ENCODE results near the gene ITGB1BP1. TPM values are rescaled to one million over a fixed set of nuclear protein-coding genes. Genes with fewer than 3 reads are reported as not detected.

Gene ITGB1BP1
- total and polyA plus RNA-seq, 10 of the 15 experiments (the other 5 are each of a cell fraction or from before 2014, with no cell fraction given) = 50.2 to 273 (median 97.2) TPM

DNA sequence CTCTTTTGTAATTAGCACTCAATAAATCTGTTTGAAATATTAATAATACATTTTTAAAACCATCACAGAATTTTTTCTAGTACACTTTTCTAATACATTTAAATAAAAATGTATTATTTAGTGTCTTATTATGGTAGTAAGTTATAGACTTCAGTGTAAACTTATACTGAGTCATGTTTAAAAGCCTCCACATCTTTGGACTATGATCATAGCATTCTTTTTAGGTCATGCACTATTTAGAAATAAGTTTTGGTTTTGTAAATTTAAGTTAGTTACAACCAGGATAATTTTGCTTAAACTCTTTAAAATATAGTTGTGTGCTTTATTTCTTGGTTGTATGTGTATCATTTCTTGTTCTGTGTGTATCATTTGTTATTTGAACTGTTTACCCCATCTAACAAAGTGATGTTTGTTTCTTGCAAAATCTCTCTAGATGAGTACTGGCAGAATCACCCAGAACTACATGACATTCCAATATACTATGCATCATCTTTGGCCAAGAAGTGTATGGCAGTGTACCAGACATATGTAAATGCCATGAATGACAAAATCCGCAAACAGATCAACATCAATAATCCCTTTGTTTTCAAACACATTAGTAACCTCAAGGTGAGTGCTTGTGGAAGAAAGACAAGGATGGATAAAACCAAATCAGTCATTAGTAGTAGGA, 16.9 kb upstream of the ITGB1BP1 start:
- no TSS peak for BruUV-seq (replicated peaks)
- Histone ChIP-seq H4K20me1 (ENCODE audit: control insufficient read depth, insufficient read depth) (no peaks in the 10 kb centered on the region), H3K27me3 (replicated peaks in 1 of 2; ENCODE audit: control insufficient read depth in 2 of 2, insufficient read depth in 2 of 2, low read length in 1 of 2) (no peaks in the 10 kb centered on the region), H3K9ac (ENCODE audit: control insufficient read depth, insufficient read depth, low read length) (no peak overlapping the region), H3K4me3 (no peak overlapping the region), H3K27ac (ENCODE audit: control insufficient read depth, insufficient read depth) (no peak overlapping the region), H3K79me2 (ENCODE audit: control insufficient read depth, insufficient read depth, low read length) (no peaks in the 10 kb centered on the region), H3K36me3 (ENCODE audit: control insufficient read depth in 2 of 2, insufficient read depth in 2 of 2, low read length in 1 of 2) (peaks cover 0 to 13% of the 10 kb centered on the region in 2 experiments; a peak in 3 of 4 replicates), H3K9me3 (replicated peaks; ENCODE audit: control insufficient read depth, insufficient read depth, low read length) (no peaks in the 10 kb centered on the region), H3K4me2 (ENCODE audit: control insufficient read depth, insufficient read depth) (no peak overlapping the region), H3K4me1 (ENCODE audit: control insufficient read depth, insufficient read depth, low read length) (no peaks in the 10 kb centered on the region), H2AFZ (ENCODE audit: control insufficient read depth, low read depth, low read length) (no peak overlapping the region)
- ChIA-PET RAD21 (ENCODE audit: unreplicated experiment) (no interaction called here), CTCF (no interaction called here), POLR2A (interaction anchor here (0.5 kb wide), 1 partner anchor 61 kb away, joined by 3 read pairs; no protein-coding TSS in a partner anchor), SMC1A (ENCODE audit: uncharacterized antibody, unreplicated experiment) (no interaction called here)
- DNase-seq (ENCODE audit: low read depth, low spot score) (no peak), FAIRE-seq (no peak), ATAC-seq (no peak)
- TF ChIP-seq HCFC1 (IDR thresholded peaks at IDR 0.05; ENCODE audit: low read length) (no peak), NFXL1 (IDR thresholded peaks at IDR 0.05; ENCODE audit: borderline replicate concordance) (no peak), STAT3 (IDR thresholded peaks at IDR 0.05; ENCODE audit: low read depth, low read length) (no peak), MYC (IDR thresholded peaks at IDR 0.05; ENCODE audit: insufficient read depth, insufficient read length, insufficient replicate concordance, low read length, severe bottlenecking) (no peak), GATAD2B (conservative IDR thresholded peaks at IDR 0.05; ENCODE audit: low read depth) (no peak), NRF1 (conservative IDR thresholded peaks at IDR 0.05; ENCODE audit: low read depth, low read length) (no peak), PML (IDR thresholded peaks at IDR 0.05; ENCODE audit: low read length) (no peak), CHD4 (IDR thresholded peaks at IDR 0.05) (no peak), HDAC2 (IDR thresholded peaks at IDR 0.05) (no peak), SKIL (IDR thresholded peaks at IDR 0.05; ENCODE audit: low read depth, poor library complexity, severe bottlenecking) (no peak), MAX (IDR thresholded peaks at IDR 0.05; ENCODE audit: low read depth, low read length) (no peak), CBX3 (IDR thresholded peaks at IDR 0.05; ENCODE audit: borderline replicate concordance, low read depth) (no peak), TARDBP (IDR thresholded peaks at IDR 0.05; ENCODE audit: borderline replicate concordance) (no peak), DPF2 (IDR thresholded peaks at IDR 0.05) (no peak), CEBPB (IDR thresholded peaks at IDR 0.05; ENCODE audit: borderline replicate concordance in 1 of 2, low read depth in 2 of 2, low read length in 2 of 2) (no peak)
- TF ChIP-seq, protein P1, sequence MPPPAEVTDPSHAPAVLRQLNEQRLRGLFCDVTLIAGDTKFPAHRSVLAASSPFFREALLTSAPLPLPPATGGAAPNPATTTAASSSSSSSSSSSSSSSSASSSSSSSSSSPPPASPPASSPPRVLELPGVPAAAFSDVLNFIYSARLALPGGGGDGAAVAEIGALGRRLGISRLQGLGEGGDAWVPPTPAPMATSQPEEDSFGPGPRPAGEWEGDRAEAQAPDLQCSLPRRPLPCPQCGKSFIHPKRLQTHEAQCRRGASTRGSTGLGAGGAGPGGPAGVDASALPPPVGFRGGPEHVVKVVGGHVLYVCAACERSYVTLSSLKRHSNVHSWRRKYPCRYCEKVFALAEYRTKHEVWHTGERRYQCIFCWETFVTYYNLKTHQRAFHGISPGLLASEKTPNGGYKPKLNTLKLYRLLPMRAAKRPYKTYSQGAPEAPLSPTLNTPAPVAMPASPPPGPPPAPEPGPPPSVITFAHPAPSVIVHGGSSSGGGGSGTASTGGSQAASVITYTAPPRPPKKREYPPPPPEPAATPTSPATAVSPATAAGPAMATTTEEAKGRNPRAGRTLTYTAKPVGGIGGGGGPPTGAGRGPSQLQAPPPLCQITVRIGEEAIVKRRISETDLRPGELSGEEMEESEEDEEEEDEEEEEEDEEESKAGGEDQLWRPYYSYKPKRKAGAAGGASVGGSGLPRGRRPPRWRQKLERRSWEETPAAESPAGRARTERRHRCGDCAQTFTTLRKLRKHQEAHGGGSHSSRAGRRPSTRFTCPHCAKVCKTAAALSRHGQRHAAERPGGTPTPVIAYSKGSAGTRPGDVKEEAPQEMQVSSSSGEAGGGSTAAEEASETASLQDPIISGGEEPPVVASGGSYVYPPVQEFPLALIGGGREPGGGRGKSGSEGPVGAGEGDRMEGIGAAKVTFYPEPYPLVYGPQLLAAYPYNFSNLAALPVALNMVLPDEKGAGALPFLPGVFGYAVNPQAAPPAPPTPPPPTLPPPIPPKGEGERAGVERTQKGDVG (CRISPR knock-in tag; IDR thresholded peaks at IDR 0.05) = no peak
- intact Hi-C loops (cut with micrococcal nuclease; ENCODE audit: unreplicated experiment) = no loop called here
- 100% methylated on average over 1 of the region's 1 CpG for WGBS (ENCODE audit: insufficient coverage, insufficient replicate concordance, low lambda C conversion rate, missing lambda C conversion rate)
- in situ Hi-C loops (cut with MboI) = no loop called here

Data from GM12878 (cell line).